ENCODE measurements around the gene NUP188.

DNA sequence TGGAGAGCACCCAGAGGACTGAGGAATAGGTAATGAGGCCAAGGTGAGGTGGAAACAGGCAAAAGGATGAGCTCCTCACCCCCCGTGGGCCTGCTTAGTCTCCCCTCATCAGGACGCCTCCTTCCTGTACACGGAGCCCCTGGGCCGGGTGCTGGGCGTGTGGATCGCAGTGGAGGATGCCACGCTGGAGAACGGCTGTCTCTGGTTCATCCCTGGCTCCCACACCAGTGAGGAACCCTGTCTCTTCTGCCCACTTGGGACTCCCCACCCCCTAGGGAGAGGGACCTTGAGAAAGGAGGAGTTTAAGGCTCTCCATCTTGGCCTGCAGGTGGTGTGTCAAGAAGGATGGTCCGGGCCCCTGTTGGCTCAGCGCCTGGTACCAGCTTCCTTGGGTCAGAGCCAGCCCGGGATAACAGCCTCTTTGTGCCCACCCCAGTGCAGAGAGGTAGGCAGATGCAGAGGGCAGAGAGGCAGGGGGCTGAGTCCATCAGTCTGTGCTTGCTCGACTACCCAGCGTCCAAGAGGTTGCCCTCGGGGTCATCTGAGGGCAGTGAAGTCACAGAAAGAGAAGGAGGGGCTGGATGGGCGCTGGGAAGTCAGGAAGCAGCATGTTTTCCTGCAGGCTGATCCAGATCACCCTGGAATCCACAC, 7.1 kb upstream of the NUP188 start:
- no peak for TF ChIP-seq POLR2AphosphoS5 (IDR thresholded peaks at IDR 0.05)
- TF ChIP-seq, protein P1, sequence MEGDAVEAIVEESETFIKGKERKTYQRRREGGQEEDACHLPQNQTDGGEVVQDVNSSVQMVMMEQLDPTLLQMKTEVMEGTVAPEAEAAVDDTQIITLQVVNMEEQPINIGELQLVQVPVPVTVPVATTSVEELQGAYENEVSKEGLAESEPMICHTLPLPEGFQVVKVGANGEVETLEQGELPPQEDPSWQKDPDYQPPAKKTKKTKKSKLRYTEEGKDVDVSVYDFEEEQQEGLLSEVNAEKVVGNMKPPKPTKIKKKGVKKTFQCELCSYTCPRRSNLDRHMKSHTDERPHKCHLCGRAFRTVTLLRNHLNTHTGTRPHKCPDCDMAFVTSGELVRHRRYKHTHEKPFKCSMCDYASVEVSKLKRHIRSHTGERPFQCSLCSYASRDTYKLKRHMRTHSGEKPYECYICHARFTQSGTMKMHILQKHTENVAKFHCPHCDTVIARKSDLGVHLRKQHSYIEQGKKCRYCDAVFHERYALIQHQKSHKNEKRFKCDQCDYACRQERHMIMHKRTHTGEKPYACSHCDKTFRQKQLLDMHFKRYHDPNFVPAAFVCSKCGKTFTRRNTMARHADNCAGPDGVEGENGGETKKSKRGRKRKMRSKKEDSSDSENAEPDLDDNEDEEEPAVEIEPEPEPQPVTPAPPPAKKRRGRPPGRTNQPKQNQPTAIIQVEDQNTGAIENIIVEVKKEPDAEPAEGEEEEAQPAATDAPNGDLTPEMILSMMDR (IDR thresholded peaks at IDR 0.05): no peak
